NT2/D1 (cell line): ENCODE measurements around the gene TNNT2.

Experiments used
- DNase-seq: peaks from one replicate; pipeline ENCODE4 v3.0.0-alpha.2; 2011; ENCODE audit warnings: low read depth, low spot score
- H3K27me3 ChIP-seq: 2 replicates; pipeline ENCODE4 v1.6.0; 2011; ENCODE audit warnings: mild to moderate bottlenecking; ENCODE audit not compliant: insufficient read length, insufficient read depth
- H3K36me3 ChIP-seq: 2 replicates; pipeline ENCODE4 v1.6.1; 2011; ENCODE audit warnings: mild to moderate bottlenecking, low read length, mixed read lengths; ENCODE audit not compliant: insufficient read depth, insufficient read length
- H3K4me1 ChIP-seq: 2 replicates; pipeline ENCODE4 v1.5.1; 2011; ENCODE audit not compliant: insufficient read depth, insufficient read length
- H3K4me3 ChIP-seq: 2 replicates; pipeline ENCODE4 v1.5.1; 2011; ENCODE audit warnings: low read depth; ENCODE audit not compliant: insufficient read length
- H3K9ac ChIP-seq: 2 replicates; pipeline ENCODE4 v1.6.0; 2011; ENCODE audit warnings: low read depth; ENCODE audit not compliant: insufficient read length
- H3K9me3 ChIP-seq: 2 replicates; pipeline ENCODE4 v1.5.1; 2011; ENCODE audit warnings: mild to moderate bottlenecking, low read length; ENCODE audit not compliant: insufficient read depth
- SUZ12 ChIP-seq: IDR thresholded peaks from 2 replicates; pipeline ENCODE4 v1.6.1; 2011; ENCODE audit not compliant: insufficient read length, insufficient read depth; ENCODE audit errors: extremely low read depth
- YY1 ChIP-seq: IDR thresholded peaks from 2 replicates; pipeline ENCODE4 v1.6.1; 2011; ENCODE audit not compliant: insufficient read length, insufficient read depth
- ZNF274 ChIP-seq: IDR thresholded peaks from 2 replicates; pipeline ENCODE4 v1.6.1; 2011; ENCODE audit warnings: mild to moderate bottlenecking, low read depth, low read length

The TNNT2 gene

DNA sequence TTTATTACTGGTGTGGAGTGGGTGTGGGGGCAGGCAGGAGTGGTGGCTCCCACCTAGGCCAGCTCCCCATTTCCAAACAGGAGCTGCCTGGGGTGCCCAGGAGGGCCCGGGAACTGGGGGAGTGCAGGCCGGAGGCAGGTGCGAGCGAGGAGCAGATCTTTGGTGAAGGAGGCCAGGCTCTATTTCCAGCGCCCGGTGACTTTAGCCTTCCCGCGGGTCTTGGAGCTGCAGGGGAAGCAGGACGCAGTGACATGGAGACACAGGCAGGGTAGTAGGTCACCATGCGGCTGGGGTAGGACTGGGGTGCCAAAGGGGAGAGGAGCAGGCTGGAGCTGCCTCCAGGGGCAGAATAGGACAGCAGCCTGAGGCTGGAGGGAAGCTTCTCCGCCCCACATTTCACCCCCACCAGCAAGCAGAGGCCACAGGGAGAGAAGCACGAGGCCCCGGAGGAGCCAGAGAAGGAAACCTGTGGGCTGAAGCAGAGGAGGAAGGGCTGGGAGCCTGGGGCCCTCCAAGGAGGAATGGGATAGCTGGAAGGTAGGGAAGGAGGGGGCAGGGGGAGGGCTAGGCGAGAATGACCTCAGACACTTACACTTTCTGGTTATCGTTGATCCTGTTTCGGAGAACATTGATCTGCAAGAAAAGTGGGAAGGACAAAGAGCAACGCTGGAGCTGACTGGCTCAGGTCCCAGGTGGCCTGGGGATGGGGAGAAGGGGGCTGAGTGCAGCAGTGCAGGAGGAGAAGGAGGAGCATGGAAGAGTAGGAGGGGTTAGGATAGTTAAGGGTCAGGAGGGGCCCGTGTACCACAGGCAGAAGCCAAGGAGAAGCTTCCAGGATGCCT, 18.2 kb downstream of the TNNT2 start:
- Histone ChIP-seq H3K4me3 (no peak overlapping the region), H3K9ac (peak overlapping the region; percentile 43), H3K4me1 (peaks cover 23% of the 10 kb centered on the region), H3K36me3 (peaks cover 22% of the 10 kb centered on the region), H3K27me3 (peaks cover 3% of the 10 kb centered on the region), H3K9me3 (no peaks in the 10 kb centered on the region)
- no peak for DNase-seq
- TF ChIP-seq SUZ12 (no peak), YY1 (no peak), ZNF274 (no peak)

DNA sequence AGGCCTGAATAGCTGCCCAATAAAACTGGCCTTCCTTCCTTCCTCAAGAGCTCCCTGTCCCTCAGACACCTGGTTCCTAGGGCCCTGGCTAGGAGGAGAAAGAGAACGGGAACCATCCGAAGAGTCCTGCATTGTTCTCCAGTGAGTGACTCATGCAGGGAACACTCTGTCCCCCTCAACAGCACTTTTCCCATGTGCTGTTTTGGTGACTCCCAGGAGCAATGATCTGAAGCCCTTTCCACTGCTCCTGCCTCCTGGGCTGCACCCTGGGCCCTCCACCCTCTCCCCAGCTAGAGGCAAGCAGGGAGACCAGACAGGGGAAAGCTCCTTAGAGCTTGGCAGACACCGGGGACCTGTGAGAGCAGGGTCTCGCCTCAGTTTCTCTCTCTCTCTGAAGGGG, 18.9 kb downstream of the TNNT2 start:
- Histone ChIP-seq H3K4me1 (peaks cover 26% of the 10 kb centered on the region), H3K9ac (no peak overlapping the region), H3K4me3 (no peak overlapping the region), H3K9me3 (no peaks in the 10 kb centered on the region), H3K27me3 (peaks cover 3% of the 10 kb centered on the region), H3K36me3 (peaks cover 20% of the 10 kb centered on the region)
- no peak for DNase-seq
- no peak for TF ChIP-seq YY1
- TF ChIP-seq SUZ12 = no peak
- TF ChIP-seq ZNF274 = no peak

DNA sequence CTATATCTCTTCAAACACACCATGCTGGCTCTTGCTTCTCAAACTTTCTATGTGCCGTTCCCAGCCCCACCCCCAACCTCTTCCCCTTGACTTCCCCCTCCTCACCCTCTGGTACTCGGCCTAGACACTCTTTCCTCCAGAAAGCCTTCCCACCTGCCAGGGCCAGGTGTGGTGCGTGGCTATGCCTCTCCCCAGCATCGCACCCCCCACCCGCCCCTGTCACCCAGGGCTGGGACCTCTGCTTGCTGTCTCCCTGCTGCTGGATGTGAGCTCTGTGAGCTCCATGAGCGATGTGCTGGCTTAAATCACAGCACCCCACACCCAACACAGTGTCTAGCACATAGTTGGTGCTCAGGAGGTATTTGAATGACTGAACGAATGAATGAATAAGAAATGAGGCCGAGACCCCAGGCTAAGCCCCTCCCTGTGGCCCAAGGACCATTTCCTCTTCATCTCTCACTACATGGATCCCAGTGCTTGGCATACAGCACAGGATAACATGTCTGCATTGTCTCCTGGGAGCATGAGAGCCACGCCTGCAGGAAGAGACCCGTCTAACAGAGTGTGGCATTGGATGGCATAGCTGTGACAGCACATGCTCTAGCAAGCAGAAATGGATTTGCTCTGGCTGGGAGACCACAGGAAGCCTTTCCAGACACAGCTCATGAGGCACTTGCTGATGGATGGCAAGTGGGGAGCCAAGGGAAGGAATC, 19.7 kb downstream of the TNNT2 start:
- Histone ChIP-seq H3K9me3 (no peaks in the 10 kb centered on the region), H3K4me1 (peaks cover 33% of the 10 kb centered on the region), H3K4me3 (no peak overlapping the region), H3K36me3 (peaks cover 16% of the 10 kb centered on the region), H3K27me3 (peaks cover 3% of the 10 kb centered on the region), H3K9ac (no peak overlapping the region)
- no peak for DNase-seq
- TF ChIP-seq SUZ12 = no peak
- no peak for TF ChIP-seq ZNF274
- TF ChIP-seq YY1 = no peak

DNA sequence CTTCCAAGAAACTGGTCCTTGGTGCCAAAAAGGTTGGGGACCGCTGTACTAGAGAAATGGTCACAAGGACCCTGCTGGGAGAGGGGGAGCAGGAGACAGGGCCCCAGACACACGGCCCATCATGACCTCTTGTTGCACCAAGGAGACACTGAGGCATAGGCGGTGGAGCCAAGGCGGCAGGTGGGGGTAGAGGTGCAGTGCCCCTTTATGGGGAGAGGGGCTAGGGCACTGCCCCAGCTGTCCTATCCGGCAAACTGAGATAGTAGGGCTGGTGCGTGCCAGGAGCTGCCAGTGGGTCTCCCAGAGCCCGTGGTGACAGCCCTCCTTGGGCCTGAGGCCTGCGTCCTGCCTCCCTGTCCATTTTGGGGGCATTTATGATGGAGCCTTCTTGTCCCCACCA, 20.3 kb downstream of the TNNT2 start:
- H3K27me3 ChIP-seq = no peaks in the 10 kb centered on the region
- H3K36me3 ChIP-seq = peaks cover 13% of the 10 kb centered on the region
- peaks cover 33% of the 10 kb centered on the region for H3K4me1 ChIP-seq
- no peaks in the 10 kb centered on the region for H3K9me3 ChIP-seq
- H3K9ac ChIP-seq = no peak overlapping the region
- DNase-seq = no peak
- TF ChIP-seq YY1 (no peak), SUZ12 (no peak), ZNF274 (no peak)
- no peak overlapping the region for H3K4me3 ChIP-seq

DNA sequence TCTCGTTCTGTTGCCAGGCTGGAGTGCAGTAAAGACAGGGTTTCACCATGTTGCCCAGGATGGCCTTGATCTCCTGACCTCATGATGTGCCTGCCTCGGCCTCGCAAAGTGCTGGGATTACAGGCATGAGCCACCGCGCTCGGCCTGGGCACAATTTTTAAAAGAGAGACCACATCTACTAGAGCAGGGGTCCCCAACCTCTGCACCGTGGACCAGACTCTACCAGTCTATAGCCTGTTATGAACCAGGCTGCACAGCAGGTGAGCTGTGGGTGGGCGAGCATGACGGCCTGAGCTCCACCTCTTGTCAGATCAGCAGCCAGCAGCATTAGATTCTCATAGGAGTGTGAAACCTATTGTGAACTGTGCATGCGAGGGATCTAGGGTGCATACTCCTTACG, 20.8 kb downstream of the TNNT2 start:
- H3K4me1 ChIP-seq = peaks cover 30% of the 10 kb centered on the region
- H3K4me3 ChIP-seq = no peak overlapping the region
- no peaks in the 10 kb centered on the region for H3K27me3 ChIP-seq
- no peak overlapping the region for H3K9ac ChIP-seq
- peaks cover 13% of the 10 kb centered on the region for H3K36me3 ChIP-seq
- no peak for TF ChIP-seq ZNF274
- no peak for TF ChIP-seq SUZ12
- no peak for TF ChIP-seq YY1
- no peak for DNase-seq
- no peaks in the 10 kb centered on the region for H3K9me3 ChIP-seq

DNA sequence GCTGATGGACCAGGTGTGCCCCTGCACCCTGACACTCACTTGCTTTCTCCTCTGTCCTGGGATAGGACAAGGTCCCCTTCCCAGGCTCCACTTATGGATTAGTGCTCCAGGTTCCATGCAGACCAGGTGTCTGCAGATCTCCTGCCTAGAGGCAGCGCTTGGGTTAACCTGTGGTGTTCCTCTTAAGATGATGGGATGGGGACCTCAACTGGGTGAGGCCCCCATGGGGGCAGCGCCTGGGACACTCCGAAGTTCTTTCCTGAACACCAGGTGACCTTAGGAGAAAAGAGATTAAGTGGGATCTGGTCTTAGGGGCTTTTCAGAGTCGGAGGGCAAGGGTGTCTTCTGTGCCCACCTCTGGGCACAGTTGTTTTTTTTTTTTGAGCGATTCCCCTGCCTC, 21.2 kb downstream of the TNNT2 start:
- H3K9me3 ChIP-seq = no peaks in the 10 kb centered on the region
- H3K4me1 ChIP-seq = peaks cover 26% of the 10 kb centered on the region
- peaks cover 13% of the 10 kb centered on the region for H3K36me3 ChIP-seq
- H3K27me3 ChIP-seq = no peaks in the 10 kb centered on the region
- DNase-seq = no peak
- H3K4me3 ChIP-seq = no peak overlapping the region
- no peak overlapping the region for H3K9ac ChIP-seq
- TF ChIP-seq SUZ12 (no peak), ZNF274 (no peak), YY1 (no peak)

DNA sequence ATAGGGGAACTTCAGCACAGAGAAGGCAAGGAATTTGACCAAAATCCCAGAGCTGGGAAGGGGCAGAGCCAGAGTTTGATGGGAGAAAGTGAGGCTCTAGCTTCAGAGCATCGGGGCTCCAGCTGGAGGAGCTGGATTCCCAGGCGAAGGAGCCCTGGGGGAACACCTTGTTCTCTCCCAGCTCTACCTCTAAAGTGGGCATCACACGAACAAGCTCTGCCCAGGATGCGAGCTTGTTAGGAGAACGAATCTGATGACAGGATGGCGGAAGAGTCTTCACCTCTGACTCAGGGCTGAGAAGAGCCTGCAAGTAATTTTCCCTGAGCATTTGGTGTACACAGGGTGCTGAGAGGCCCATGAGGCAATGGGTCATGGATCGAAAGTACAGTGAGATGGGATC, 22.0 kb downstream of the TNNT2 start:
- no peak for TF ChIP-seq ZNF274
- no peak for TF ChIP-seq SUZ12
- no peak for TF ChIP-seq YY1
- H3K4me3 ChIP-seq = no peak overlapping the region
- no peaks in the 10 kb centered on the region for H3K9me3 ChIP-seq
- H3K9ac ChIP-seq = no peak overlapping the region
- no peaks in the 10 kb centered on the region for H3K27me3 ChIP-seq
- H3K4me1 ChIP-seq = peaks cover 26% of the 10 kb centered on the region
- no peak for DNase-seq
- H3K36me3 ChIP-seq = peaks cover 5% of the 10 kb centered on the region
